IMR-90 (cell line): ENCODE data around the gene PDE5A. TPM values are rescaled to one million over a fixed set of nuclear protein-coding genes. Genes with fewer than 3 reads are reported as not detected.

Source experiments
- ATAC-seq: fragments of 200-7000 bp; cut with Tn5 transposase; 2 replicates; pipeline ENCODE4 v1.9.1; 2020; ENCODE audit warnings: low read depth, mild to moderate bottlenecking, moderate library complexity
- BruUV-seq: library from RNA; stranded (reverse); fragments of 400-500 nt; replicated peaks from 2 replicates; lab custom pipeline; 2021; lab: Mats Ljungman, UMichigan
- CTCF ChIA-PET: fragments of 300-600 bp; formaldehyde crosslinking; extraction: SDS; loops from one replicate; lab custom pipeline; 2021; ENCODE audit warnings: antibody characterized with exemption; lab: Yijun Ruan, JAX
- POLR2A ChIA-PET: fragments of 300-600 bp; sonication (Branson Sonifier 250); formaldehyde crosslinking; loops from one replicate; lab custom pipeline; 2022; ENCODE audit warnings: antibody characterized with exemption; ENCODE audit not compliant: unreplicated experiment; lab: Charles Lee
- DNase-seq: peaks from one replicate; pipeline ENCODE4 v3.0.0; 2013
- H2AFZ ChIP-seq: replicated peaks from 2 replicates; pipeline ENCODE3; 2013; ENCODE audit warnings: low read length, mild to moderate bottlenecking; ENCODE audit not compliant: poor library complexity
- H2AK5ac ChIP-seq: 2 replicates; pipeline ENCODE4 v1.6.1; 2013; ENCODE audit warnings: low read depth, low read length, inconsistent platforms
- H2AK9ac ChIP-seq: replicated peaks from 2 replicates; pipeline ENCODE3; 2013; ENCODE audit warnings: mild to moderate bottlenecking, low read depth, low read length, moderate library complexity; ENCODE audit not compliant: poor library complexity
- H2BK120ac ChIP-seq: 2 replicates; pipeline ENCODE4 v1.6.1; 2013; ENCODE audit warnings: low read depth, low read length, inconsistent platforms
- H2BK15ac ChIP-seq: 3 replicates; pipeline ENCODE4 v1.6.1; 2013; ENCODE audit warnings: low read depth, low read length, inconsistent platforms
- H2BK20ac ChIP-seq: 2 replicates; pipeline ENCODE4 v1.6.1; 2013; ENCODE audit warnings: low read depth, mild to moderate bottlenecking, inconsistent platforms, low read length, moderate library complexity
- H2BK5ac ChIP-seq: 2 replicates; pipeline ENCODE4 v1.6.1; 2013; ENCODE audit warnings: mild to moderate bottlenecking, low read depth, low read length, inconsistent platforms; ENCODE audit not compliant: poor library complexity, severe bottlenecking
- H3K14ac ChIP-seq: replicated peaks from 2 replicates; pipeline ENCODE4 v1.6.1; 2013; ENCODE audit warnings: low read depth, low read length, inconsistent platforms
- H3K18ac ChIP-seq: 2 replicates; pipeline ENCODE4 v1.6.1; 2013; ENCODE audit warnings: low read depth, low read length, control low read depth
- H3K23ac ChIP-seq: 2 replicates; pipeline ENCODE4 v1.6.1; 2013; ENCODE audit warnings: low read depth, low read length, inconsistent platforms
- H3K27ac ChIP-seq: 2 replicates; pipeline ENCODE4 v1.5.1; 2013; ENCODE audit warnings: mild to moderate bottlenecking, control low read depth, low read length; ENCODE audit not compliant: insufficient read depth
- H3K27me3 ChIP-seq: 2 replicates; pipeline ENCODE4 v1.6.1; 2013; ENCODE audit warnings: low read length; ENCODE audit not compliant: control insufficient read depth, insufficient read depth
- H3K36me3 ChIP-seq: 2 replicates; pipeline ENCODE4 v1.6.1; 2013; ENCODE audit warnings: low read length, mixed read lengths; ENCODE audit not compliant: control insufficient read depth, insufficient read depth
- H3K4ac ChIP-seq: 2 replicates; pipeline ENCODE4 v1.6.1; 2013; ENCODE audit warnings: low read depth, low read length, inconsistent platforms
- H3K4me1 ChIP-seq: 2 replicates; pipeline ENCODE4 v1.6.1; 2013; ENCODE audit warnings: low read length, mixed read lengths; ENCODE audit not compliant: control insufficient read depth, insufficient read depth
- H3K4me2 ChIP-seq: 2 replicates; pipeline ENCODE4 v1.6.1; 2013; ENCODE audit warnings: low read depth, mild to moderate bottlenecking, control low read depth, low read length, moderate library complexity
- H3K4me3 ChIP-seq: 2 replicates; pipeline ENCODE4 v1.5.1; 2013; ENCODE audit warnings: low read depth, mild to moderate bottlenecking, control low read depth, low read length, moderate library complexity; ENCODE audit not compliant: insufficient read depth
- H3K56ac ChIP-seq: 2 replicates; pipeline ENCODE4 v1.6.1; 2013; ENCODE audit warnings: low read length, inconsistent platforms; ENCODE audit not compliant: insufficient read depth; ENCODE audit errors: extremely low read depth
- H3K79me1 ChIP-seq, 2 experiments: 2 replicates each; pipeline ENCODE4 v1.6.1; 2013; ENCODE audit warnings: low read length in 2 of 2, inconsistent platforms in 1 of 2, low read depth in 1 of 2
- H3K9ac ChIP-seq: 2 replicates; pipeline ENCODE4 v1.6.1; 2013; ENCODE audit warnings: low read depth, low read length, control low read depth
- H3K9me1 ChIP-seq: 2 replicates; pipeline ENCODE4 v1.6.1; 2013; ENCODE audit warnings: low read length, inconsistent platforms; ENCODE audit not compliant: insufficient read depth
- H3K9me3 ChIP-seq: 2 replicates; pipeline ENCODE4 v1.6.1; 2013; ENCODE audit warnings: low read length; ENCODE audit not compliant: control insufficient read depth, insufficient read depth
- H4K20me1 ChIP-seq: 2 replicates; pipeline ENCODE4 v1.6.1; 2013; ENCODE audit warnings: low read length, inconsistent platforms; ENCODE audit not compliant: insufficient read depth
- H4K5ac ChIP-seq: 2 replicates; pipeline ENCODE4 v1.6.1; 2013; ENCODE audit warnings: mild to moderate bottlenecking, low read depth, low read length, control low read depth
- H4K8ac ChIP-seq, 2 experiments: 2 replicates each; pipeline ENCODE4 v1.6.1; 2013; ENCODE audit warnings: low read depth in 2 of 2, low read length in 2 of 2, control low read depth in 1 of 2, inconsistent platforms in 1 of 2
- H4K91ac ChIP-seq: 2 replicates; pipeline ENCODE4 v1.6.1; 2013; ENCODE audit warnings: low read depth, low read length, inconsistent platforms; ENCODE audit not compliant: insufficient read depth
- BHLHE40 ChIP-seq: fragments of 150-350 bp; IDR thresholded peaks from 2 replicates; pipeline ENCODE4 v1.6.1; 2016; ENCODE audit warnings: mild to moderate bottlenecking, low read depth, low read length
- CEBPB ChIP-seq: IDR thresholded peaks from 2 replicates; pipeline ENCODE4 v1.6.1; 2012; ENCODE audit warnings: low read depth, low read length, improper control_type of control experiment
- CHD1 ChIP-seq: IDR thresholded peaks from 2 replicates; pipeline ENCODE4 v1.6.1; 2012; ENCODE audit warnings: low read depth, low read length, improper control_type of control experiment
- CTCF ChIP-seq: conservative IDR thresholded peaks from 2 replicates; pipeline ENCODE4 v1.5.1; 2012; ENCODE audit warnings: mild to moderate bottlenecking, low read depth, low read length, improper control_type of control experiment
- ELK1 ChIP-seq: fragments of 150-350 bp; IDR thresholded peaks from 2 replicates; pipeline ENCODE4 v1.6.1; 2016; ENCODE audit warnings: low read depth, mild to moderate bottlenecking, low read length, moderate library complexity, borderline replicate concordance
- FOS ChIP-seq: fragments of 150-350 bp; IDR thresholded peaks from 2 replicates; pipeline ENCODE4 v1.6.1; 2016; ENCODE audit warnings: low read depth, low read length
- MAFK ChIP-seq: IDR thresholded peaks from 2 replicates; pipeline ENCODE4 v1.6.1; 2012; ENCODE audit warnings: low read depth, low read length, improper control_type of control experiment
- MAZ ChIP-seq: IDR thresholded peaks from 2 replicates; pipeline ENCODE4 v1.6.1; 2012; ENCODE audit warnings: low read depth, mild to moderate bottlenecking, low read length, improper control_type of control experiment, moderate library complexity, borderline replicate concordance
- MXI1 ChIP-seq: IDR thresholded peaks from 2 replicates; pipeline ENCODE4 v1.6.1; 2012; ENCODE audit warnings: low read depth, mild to moderate bottlenecking, low read length, moderate library complexity, borderline replicate concordance
- NFE2L2 ChIP-seq: fragments of 150-350 bp; IDR thresholded peaks from 2 replicates; pipeline ENCODE4 v1.6.1; 2016; ENCODE audit warnings: low read depth, mild to moderate bottlenecking, low read length
- POLR2A ChIP-seq: IDR thresholded peaks from 2 replicates; pipeline ENCODE4 v1.6.1; 2012; ENCODE audit warnings: mild to moderate bottlenecking, low read depth, low read length
- RCOR1 ChIP-seq: IDR thresholded peaks from 2 replicates; pipeline ENCODE4 v1.6.1; 2012; ENCODE audit warnings: mild to moderate bottlenecking, low read length, improper control_type of control experiment; ENCODE audit not compliant: insufficient replicate concordance
- RFX5 ChIP-seq: IDR thresholded peaks from 2 replicates; pipeline ENCODE4 v1.8.0; 2012; ENCODE audit warnings: low read depth, mild to moderate bottlenecking, low read length, moderate library complexity
- SMC3 ChIP-seq: fragments of 150-350 bp; IDR thresholded peaks from 2 replicates; pipeline ENCODE4 v1.6.1; 2016; ENCODE audit warnings: low read depth, mild to moderate bottlenecking, antibody characterized with exemption, low read length, moderate library complexity
- USF2 ChIP-seq: fragments of 150-350 bp; IDR thresholded peaks from 2 replicates; pipeline ENCODE4 v1.6.1; 2017; ENCODE audit warnings: mild to moderate bottlenecking, antibody characterized with exemption, low read length, low read depth
- WGBS, 2 experiments: methylation state at CpG; one replicate each; pipeline versions ENCODE4 v1.1.5 to v1.1.7; 2013; ENCODE audit warnings: missing lambda C conversion rate in 2 of 2; ENCODE audit not compliant: insufficient read length in 1 of 2; ENCODE audit errors: extremely low coverage in 2 of 2; 5-methylcytosine and 5-hydroxymethylcytosine counted together
- dilution Hi-C: fragments of 300-500 bp; cut with HindIII; formaldehyde crosslinking; loops from one replicate; pipeline ENCODE4 v1.14.3; 2018; ENCODE audit warnings: low sequenced_read_pairs; ENCODE audit not compliant: unreplicated experiment
- in situ Hi-C: fragments of 300-500 bp; cut with MboI; formaldehyde crosslinking; loops from 3 replicates; pipeline ENCODE4 v1.14.3; 2019; ENCODE audit warnings: low sequenced_read_pairs, inconsistent platforms, mixed read lengths
- intact Hi-C: fragments of 100-400 bp; cut with micrococcal nuclease; formaldehyde crosslinking; loops from 2 replicates; pipeline ENCODE4 v1.10.0; 2022
- polyA plus RNA-seq, 3 experiments: library from polyadenylated mRNA; depleted of rRNA; stranded (reverse); fragments of >200 nt; gene quantifications; 2 replicates each; pipeline ENCODE4 v1.2.3, GENCODE V29; 2012; ENCODE audit warnings: low replicate concordance in 1 of 3
- total RNA-seq: library from RNA; depleted of rRNA; stranded (reverse); fragments of >200 nt; gene quantifications from 2 replicates; pipeline ENCODE4 v1.2.3, GENCODE V29; 2012

The PDE5A gene
- total and polyA plus RNA-seq, 2 of the 4 experiments (the other 2 are of a cell fraction) = 101 to 770 TPM

- H3K23ac ChIP-seq = peak overlapping the region; percentile 100
- peaks cover 17% of the 10 kb centered on the region; the same call in 1 of the 2 replicates for H4K20me1 ChIP-seq
- peak overlapping the region; percentile 99 for H4K91ac ChIP-seq
- ATAC-seq = no peak
- H2AFZ ChIP-seq = peak overlapping the region; percentile 80
- peak overlapping the region; percentile 89 for H2BK120ac ChIP-seq
- peak overlapping the region; percentile 91; the same call in 1 of the 2 replicates for H2AK5ac ChIP-seq
- H3K27me3 ChIP-seq = no peaks in the 10 kb centered on the region
- dilution Hi-C loops = no loop called here
- H3K9me3 ChIP-seq = no peaks in the 10 kb centered on the region
- peak overlapping the region; percentile 84 for H2BK20ac ChIP-seq
- H2BK5ac ChIP-seq = peak overlapping the region; percentile 85
- H3K9me1 ChIP-seq = peaks cover 3% of the 10 kb centered on the region
- H3K36me3 ChIP-seq = peaks cover 17% of the 10 kb centered on the region
- peak overlapping the region; percentile 100 for H3K9ac ChIP-seq
- BruUV-seq = no TSS peak
- H2AK9ac ChIP-seq = peak overlapping the region; percentile 97
- peak overlapping the region; percentile 96 for H3K4ac ChIP-seq
- peak overlapping the region; percentile 81; the same call in 1 of the 3 replicates for H2BK15ac ChIP-seq
- POLR2A ChIA-PET = interaction anchor here (0.5 to 3.6 kb wide), 6 partner anchors 33 to 310 kb away, joined by 3 to 47 read pairs (median 8); no protein-coding TSS in a partner anchor
- 0% methylated on average over 2 of the region's 11 CpGs; no CpG with 5 or more reads in 1 of the 2 experiments for WGBS, 2 experiments
- H3K14ac ChIP-seq = peak overlapping the region; percentile 99
- DNase-seq = no peak
- peak overlapping the region; percentile 100 for H3K56ac ChIP-seq
- CTCF ChIA-PET = interaction anchor here (1.0 kb wide), 2 partner anchors 14 to 103 kb away, joined by 3 to 8 read pairs; no protein-coding TSS in a partner anchor
- H3K4me2 ChIP-seq = peak overlapping the region; percentile 97
- in situ Hi-C loops = loop anchor here (5.0 to 10.0 kb wide), 2 partner anchors 312 to 426 kb away; no protein-coding TSS in a partner anchor
- H4K8ac ChIP-seq = peak overlapping the region; percentile 46 to 98; a peak in 3 of 4 replicates
- intact Hi-C loops = loop anchor here (2.0 to 10.0 kb wide), 5 partner anchors 68 to 644 kb away; no protein-coding TSS in a partner anchor
- H3K4me1 ChIP-seq = peaks cover 7% of the 10 kb centered on the region
- H4K5ac ChIP-seq = peak overlapping the region; percentile 88
- H3K27ac ChIP-seq = peak overlapping the region; percentile 95
- H3K18ac ChIP-seq = peak overlapping the region; percentile 99
- H3K4me3 ChIP-seq = peak overlapping the region; percentile 93
- H3K79me1 ChIP-seq = peaks cover 0 to 24% of the 10 kb centered on the region in 2 experiments; a peak in 3 of 4 replicates
- TF ChIP-seq CTCF (no peak), FOS (no peak), MAFK (no peak), CHD1 (no peak), NFE2L2 (no peak), USF2 (no peak), RFX5 (no peak), CEBPB (no peak), MAZ (no peak), SMC3 (no peak), ELK1 (no peak), POLR2A (no peak), BHLHE40 (no peak), MXI1 (no peak), RCOR1 (no peak)
Measured at GRCh38 chr4:119626420-119626819, 2.2 kb downstream of the PDE5A start.
